Measurements from ENCODE around the gene ID4.

- TF ChIP-seq, protein P1, sequence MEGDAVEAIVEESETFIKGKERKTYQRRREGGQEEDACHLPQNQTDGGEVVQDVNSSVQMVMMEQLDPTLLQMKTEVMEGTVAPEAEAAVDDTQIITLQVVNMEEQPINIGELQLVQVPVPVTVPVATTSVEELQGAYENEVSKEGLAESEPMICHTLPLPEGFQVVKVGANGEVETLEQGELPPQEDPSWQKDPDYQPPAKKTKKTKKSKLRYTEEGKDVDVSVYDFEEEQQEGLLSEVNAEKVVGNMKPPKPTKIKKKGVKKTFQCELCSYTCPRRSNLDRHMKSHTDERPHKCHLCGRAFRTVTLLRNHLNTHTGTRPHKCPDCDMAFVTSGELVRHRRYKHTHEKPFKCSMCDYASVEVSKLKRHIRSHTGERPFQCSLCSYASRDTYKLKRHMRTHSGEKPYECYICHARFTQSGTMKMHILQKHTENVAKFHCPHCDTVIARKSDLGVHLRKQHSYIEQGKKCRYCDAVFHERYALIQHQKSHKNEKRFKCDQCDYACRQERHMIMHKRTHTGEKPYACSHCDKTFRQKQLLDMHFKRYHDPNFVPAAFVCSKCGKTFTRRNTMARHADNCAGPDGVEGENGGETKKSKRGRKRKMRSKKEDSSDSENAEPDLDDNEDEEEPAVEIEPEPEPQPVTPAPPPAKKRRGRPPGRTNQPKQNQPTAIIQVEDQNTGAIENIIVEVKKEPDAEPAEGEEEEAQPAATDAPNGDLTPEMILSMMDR (conservative IDR thresholded peaks at IDR 0.05): no peak
- TF ChIP-seq ZFX (IDR thresholded peaks at IDR 0.05): no peak
Measured at GRCh38 chr6:19827247-19827646, 9.9 kb upstream of the ID4 start.
